Mononuclear cell (primary cell): Measurements from ENCODE around the gene MYEOV. TPM values are rescaled to one million over a fixed set of nuclear protein-coding genes. Genes with fewer than 3 reads are reported as not detected.

ENCODE experiments used
- H3K27me3 ChIP-seq: 2 replicates; pipeline ENCODE4 v1.6.0; 2011; ENCODE audit warnings: low read length, control low read depth; ENCODE audit not compliant: insufficient read depth
- H3K4me1 ChIP-seq: 2 replicates; pipeline ENCODE4 v1.5.1; 2011; ENCODE audit warnings: mild to moderate bottlenecking, low read length, control low read depth; ENCODE audit not compliant: insufficient read depth
- H3K4me3 ChIP-seq: 2 replicates; pipeline ENCODE4 v1.5.1; 2011; ENCODE audit warnings: mild to moderate bottlenecking, low read length, moderate library complexity
- H3K9me3 ChIP-seq: 2 replicates; pipeline ENCODE4 v1.5.1; 2011; ENCODE audit warnings: low read depth, mild to moderate bottlenecking, control low read depth, low read length
- total RNA-seq: library from RNA; depleted of rRNA; stranded (reverse); fragments of >200 nt; gene quantifications from one replicate; pipeline ENCODE4 v1.2.3, GENCODE V29; 2012

Gene MYEOV
- 2.3 TPM for total RNA-seq

DNA sequence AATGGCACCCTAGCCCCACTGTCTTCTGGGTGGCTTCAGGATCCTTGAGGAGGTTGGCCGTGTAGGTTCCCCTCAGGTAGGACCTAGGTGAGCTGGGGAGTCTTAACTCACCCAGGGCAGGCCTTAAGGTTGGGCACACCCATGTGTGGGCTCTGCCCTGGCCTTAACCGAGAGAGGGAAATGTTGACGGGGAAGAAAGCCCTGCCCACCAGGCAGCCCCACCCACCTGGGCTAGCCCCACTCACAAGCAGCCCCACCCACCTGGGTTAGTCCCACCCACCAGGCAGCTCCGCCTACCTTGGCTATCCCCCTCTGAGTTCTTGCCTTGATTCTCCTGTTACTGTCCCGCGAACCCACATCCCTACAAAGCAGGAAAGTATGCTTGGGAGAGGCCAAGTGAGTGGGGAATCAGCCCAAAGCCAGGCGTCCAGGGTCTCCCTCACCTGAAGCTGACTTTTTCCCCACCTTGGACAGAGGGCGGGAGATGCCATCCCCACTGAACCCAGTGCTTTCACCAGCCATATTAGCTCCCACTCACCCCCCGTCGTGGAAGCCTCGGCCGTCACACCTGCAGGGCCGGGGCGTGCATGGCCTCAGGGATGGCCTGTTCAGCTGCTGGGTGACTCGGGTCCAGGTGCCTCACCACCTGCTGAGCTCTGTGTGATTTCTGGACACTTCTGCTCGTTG, at the start of gene MYEOV:
Gene MYEOV (plus strand): TSS at position 337 of the 687 bp plus-strand sequence. CDS start 1,200 bp downstream, outside the sequence.
- Histone ChIP-seq H3K27me3 (no peaks in the 10 kb centered on the region), H3K4me1 (peaks cover 46% of the 10 kb centered on the region), H3K4me3 (no peak within 1 kb of the TSS), H3K9me3 (no peaks in the 10 kb centered on the region)

DNA sequence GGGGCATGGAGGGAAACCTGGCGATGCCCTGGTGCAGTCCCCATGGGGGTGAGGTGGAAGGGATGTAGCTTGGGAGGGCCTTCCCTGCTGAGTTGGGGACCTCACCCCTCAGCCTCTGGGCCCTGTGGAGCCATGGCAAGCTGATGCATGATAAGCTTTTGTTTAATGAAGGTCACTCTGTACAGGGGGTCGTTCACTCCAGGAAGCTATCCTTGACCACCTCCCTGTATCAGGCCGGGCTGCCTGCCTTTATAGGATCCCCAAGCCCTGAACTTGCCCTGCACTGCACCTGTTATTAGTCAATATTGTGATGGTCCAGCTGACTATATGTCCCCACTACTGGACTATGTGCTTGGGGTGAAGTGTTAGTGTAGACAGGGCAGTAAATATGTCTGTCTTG, 49.7 kb upstream of the MYEOV start:
- H3K4me3 ChIP-seq: no peak overlapping the region
- peaks cover 5% of the 10 kb centered on the region for H3K4me1 ChIP-seq
- H3K9me3 ChIP-seq: no peaks in the 10 kb centered on the region
- H3K27me3 ChIP-seq: no peaks in the 10 kb centered on the region

- no peaks in the 10 kb centered on the region for H3K27me3 ChIP-seq
- H3K4me3 ChIP-seq: no peak overlapping the region
Measured at GRCh38 chr11:69245041-69245440, 48.9 kb upstream of the MYEOV start.

GRCh38 chr11:69245491-69246345, 48.2 kb upstream of the MYEOV start:
- Histone ChIP-seq H3K4me1 (peaks cover 5% of the 10 kb centered on the region), H3K4me3 (no peak overlapping the region), H3K27me3 (no peaks in the 10 kb centered on the region), H3K9me3 (no peaks in the 10 kb centered on the region)

More at GRCh38 chr11:69245041-69245440, 48.9 kb upstream of the MYEOV start:
- Histone ChIP-seq H3K9me3 (no peaks in the 10 kb centered on the region), H3K4me1 (peaks cover 5% of the 10 kb centered on the region)

DNA sequence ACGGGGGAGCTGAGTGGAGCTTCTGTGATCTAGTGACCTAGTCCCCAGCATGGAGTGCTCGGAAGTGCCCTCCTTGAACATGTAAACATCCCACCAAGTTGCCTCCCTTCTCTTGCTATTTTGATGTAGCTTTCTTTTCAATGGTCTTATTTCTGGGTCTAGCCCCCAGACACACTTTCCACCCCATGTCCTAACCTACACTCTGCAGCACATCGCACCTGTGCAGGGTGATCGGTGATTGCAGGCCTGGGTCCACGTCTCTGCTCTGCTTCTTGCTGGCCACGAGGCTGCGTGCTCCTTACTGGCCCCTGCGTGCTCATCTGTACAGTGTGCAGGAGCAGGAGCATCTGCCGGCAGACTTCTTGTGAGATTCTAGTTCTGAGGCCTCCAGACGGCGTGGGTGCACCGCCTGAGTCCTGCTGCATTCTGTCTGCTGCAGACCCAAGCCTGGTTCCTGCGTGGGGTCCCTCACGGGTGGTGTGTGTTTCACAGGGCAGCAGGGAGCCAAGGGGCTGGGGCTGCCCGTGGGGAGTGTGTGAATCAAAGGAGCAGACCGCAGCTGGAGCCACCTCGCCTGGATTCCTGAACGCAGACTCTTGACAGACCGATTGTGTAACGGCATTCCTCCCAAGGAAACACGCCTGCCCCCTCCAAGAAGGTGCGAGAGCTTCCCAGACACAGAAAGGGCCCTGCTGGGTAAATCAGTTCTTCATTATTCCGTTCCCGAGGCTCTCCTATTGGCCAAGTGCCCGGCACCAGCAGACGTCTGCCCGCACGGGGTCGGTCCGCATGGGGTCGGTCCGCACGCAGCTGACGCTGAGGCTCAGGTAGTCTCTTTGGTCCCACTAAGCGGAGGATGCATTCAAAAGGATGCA, 44.4 kb upstream of the MYEOV start:
- no peaks in the 10 kb centered on the region for H3K4me1 ChIP-seq
- no peaks in the 10 kb centered on the region for H3K27me3 ChIP-seq
- no peaks in the 10 kb centered on the region for H3K9me3 ChIP-seq
- no peak overlapping the region for H3K4me3 ChIP-seq

DNA sequence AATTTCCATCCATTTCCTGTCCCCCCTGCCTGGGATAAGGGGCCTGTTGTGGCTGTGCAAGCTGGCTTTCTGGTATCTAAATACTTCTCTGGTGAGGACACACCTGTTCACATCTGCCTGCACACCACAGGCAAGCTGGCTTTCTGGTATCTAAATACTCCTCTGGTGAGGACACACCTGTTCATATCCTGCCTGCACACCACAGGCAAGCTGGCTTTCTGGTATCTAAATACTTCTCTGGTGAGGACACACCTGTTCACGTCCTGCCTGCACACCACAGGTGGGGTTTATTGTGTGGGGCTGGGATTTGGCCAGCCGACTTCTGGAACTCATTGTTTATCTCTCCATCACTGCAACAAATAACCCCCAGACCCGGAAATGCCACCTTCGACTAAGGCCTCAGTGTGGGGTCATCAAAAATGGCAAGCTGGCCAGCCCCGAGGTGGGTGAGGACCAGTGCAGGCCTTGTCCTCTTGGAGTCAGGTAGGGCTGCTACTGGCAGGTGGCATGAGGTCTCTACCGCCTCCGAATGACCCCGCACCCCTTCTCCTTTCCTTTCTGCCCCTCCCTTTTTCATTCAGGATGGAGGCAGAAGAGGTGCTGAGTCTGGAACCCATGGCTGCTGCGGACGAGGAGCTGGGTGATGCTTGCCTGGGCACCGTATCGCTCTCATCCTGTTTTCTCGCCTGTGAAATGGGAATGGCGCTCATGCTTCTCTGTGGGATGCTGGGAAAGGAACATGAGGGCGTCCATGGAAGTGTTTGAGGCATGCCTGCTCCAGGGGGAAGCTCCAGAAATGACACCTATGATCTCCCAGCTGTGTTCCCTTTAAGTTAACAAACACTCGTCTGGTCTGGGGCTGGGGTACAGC, 43.5 kb upstream of the MYEOV start:
- H3K4me1 ChIP-seq: no peaks in the 10 kb centered on the region
- no peaks in the 10 kb centered on the region for H3K9me3 ChIP-seq
- no peak overlapping the region for H3K4me3 ChIP-seq
- no peaks in the 10 kb centered on the region for H3K27me3 ChIP-seq

- no peaks in the 10 kb centered on the region for H3K4me1 ChIP-seq
- no peak overlapping the region for H3K4me3 ChIP-seq
- H3K27me3 ChIP-seq: no peaks in the 10 kb centered on the region
- no peaks in the 10 kb centered on the region for H3K9me3 ChIP-seq
Measured at GRCh38 chr11:69251057-69251393, 42.9 kb upstream of the MYEOV start.

DNA sequence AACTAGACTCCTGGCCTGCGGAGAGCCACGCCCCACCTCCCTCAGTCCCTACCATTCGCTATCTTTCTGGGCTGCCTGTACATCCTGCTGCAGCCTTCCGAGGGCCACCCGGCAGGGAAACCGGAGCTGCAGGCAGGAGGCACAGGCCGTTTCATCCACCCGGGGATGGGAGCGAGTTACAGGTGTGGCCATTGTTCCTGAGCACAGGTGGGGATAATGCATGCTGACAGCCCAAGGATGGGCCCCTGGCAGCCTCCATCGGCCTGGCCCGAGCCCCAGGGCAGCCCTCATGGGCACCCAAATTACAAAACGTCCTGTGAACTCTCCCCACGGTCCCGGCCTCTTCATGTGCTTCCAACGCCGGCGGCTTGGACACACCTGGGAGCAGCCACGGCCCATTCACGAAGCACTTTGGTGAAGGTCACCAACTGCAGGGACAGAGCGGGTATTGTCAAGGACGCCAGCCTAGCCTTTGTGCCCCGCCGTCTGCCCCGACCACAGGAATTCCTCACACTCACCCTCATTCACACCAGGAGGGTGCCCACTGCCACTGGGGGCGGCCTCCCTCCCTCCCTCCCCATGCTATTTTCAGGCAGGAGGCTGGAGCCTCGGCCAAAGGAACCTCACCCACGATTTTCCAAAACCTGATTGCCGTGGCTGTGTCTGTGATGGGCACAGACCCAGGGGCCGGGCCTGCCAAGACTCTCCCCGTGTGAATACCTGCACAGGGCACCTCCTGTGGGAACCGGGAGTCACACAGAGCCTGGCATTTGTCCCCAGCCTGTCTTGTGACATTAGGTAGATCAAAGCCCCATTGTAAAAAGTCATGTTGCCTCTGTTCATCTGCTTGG, 42.1 kb upstream of the MYEOV start:
- Histone ChIP-seq H3K4me1 (no peaks in the 10 kb centered on the region), H3K27me3 (no peaks in the 10 kb centered on the region), H3K4me3 (no peak overlapping the region), H3K9me3 (no peaks in the 10 kb centered on the region)

DNA sequence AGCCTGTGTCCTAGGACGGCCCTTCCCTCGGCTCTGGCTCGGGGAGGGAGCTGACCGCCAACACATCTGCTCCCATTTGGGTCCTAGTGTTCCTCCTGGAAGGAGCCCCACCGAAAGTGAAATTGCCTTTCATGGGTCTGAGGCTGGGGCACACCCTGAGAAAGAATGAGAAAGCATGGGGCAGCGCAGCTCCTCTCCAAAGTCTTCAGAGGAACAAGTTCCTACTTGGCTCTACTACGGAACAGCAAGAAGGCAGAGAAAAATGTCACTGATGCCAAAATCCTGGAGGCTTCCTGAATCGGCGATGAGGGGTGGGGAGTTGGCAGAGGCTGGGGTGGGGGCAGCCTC, 41.5 kb upstream of the MYEOV start:
- Histone ChIP-seq H3K27me3 (no peaks in the 10 kb centered on the region), H3K9me3 (no peaks in the 10 kb centered on the region), H3K4me3 (no peak overlapping the region), H3K4me1 (no peaks in the 10 kb centered on the region)

DNA sequence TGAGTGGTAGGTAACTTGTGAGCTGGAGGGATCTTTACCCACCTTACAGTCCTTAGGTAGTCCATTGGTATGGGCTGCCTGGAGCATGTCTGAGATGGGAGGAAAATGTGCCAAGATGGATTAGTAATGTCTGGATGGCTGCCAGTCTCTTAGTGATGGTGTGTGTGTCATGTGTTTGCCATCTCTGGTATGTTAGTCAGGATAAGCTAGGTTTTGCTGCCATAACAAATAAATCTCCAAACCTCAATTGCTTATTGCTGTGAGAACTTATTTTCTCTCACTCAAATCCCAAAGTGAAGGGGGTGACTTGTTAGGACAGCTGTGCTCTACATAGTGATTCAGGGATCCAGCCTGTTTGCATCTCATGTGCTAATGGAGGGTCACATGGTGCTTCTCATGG, 40.9 kb upstream of the MYEOV start:
- Histone ChIP-seq H3K27me3 (no peaks in the 10 kb centered on the region), H3K9me3 (no peaks in the 10 kb centered on the region), H3K4me1 (no peaks in the 10 kb centered on the region), H3K4me3 (no peak overlapping the region)

GRCh38 chr11:69257134-69257533, 36.8 kb upstream of the MYEOV start:
- Histone ChIP-seq H3K4me1 (no peaks in the 10 kb centered on the region), H3K9me3 (no peaks in the 10 kb centered on the region), H3K4me3 (no peak overlapping the region), H3K27me3 (no peaks in the 10 kb centered on the region)

DNA sequence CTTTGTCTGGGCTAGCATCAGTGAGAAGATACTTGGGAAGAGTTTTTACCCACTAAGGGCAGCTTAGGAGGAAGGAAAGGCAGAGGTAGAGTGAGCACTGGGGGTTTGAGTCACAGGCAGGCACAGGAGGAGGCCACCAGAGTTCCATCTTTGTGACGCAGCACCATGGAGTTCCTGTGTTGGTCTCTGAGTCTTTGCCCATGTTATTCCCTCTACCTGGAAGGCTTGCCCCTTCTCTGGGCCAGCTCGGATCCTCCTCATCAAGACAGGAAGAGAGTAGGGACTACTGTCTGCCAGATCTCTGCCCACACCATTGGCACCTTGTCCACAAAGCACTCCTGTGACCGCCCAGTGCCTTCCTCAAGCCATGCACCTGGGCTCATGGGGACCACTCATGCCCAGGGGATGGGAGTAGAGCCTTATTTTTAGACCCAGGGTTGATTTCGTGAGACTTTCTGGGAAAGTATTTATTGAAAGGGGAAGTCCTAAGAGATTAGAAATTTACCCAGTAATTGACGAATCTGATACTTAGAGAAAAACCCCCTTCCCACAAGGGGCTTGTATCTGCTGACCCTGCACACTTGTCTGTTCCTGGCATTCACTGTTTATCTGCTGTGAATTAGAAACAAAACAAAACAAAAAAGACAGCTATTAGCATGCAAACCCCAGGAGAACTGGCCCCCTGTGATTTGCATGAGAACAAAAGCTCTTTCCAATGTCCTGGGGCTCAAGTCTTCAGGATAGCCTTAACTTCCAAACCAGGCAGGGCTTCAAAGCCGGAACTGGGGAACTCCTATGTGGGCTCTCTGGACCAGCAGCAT, 35.9 kb upstream of the MYEOV start:
- Histone ChIP-seq H3K27me3 (no peaks in the 10 kb centered on the region), H3K4me3 (no peak overlapping the region), H3K9me3 (no peaks in the 10 kb centered on the region)

GRCh38 chr11:69259096-69259495, 34.9 kb upstream of the MYEOV start:
- Histone ChIP-seq H3K4me3 (no peak overlapping the region), H3K9me3 (no peaks in the 10 kb centered on the region), H3K27me3 (no peaks in the 10 kb centered on the region), H3K4me1 (no peaks in the 10 kb centered on the region)

More for the DNA sequence above, 35.9 kb upstream of the MYEOV start:
- no peaks in the 10 kb centered on the region for H3K4me1 ChIP-seq
